RPMI8226 (cell line): ENCODE data around the gene PSMB9.

ENCODE experiments used
- DNase-seq: peaks from one replicate; pipeline ENCODE4 v3.0.0-alpha.2; 2015

The PSMB9 gene

DNA sequence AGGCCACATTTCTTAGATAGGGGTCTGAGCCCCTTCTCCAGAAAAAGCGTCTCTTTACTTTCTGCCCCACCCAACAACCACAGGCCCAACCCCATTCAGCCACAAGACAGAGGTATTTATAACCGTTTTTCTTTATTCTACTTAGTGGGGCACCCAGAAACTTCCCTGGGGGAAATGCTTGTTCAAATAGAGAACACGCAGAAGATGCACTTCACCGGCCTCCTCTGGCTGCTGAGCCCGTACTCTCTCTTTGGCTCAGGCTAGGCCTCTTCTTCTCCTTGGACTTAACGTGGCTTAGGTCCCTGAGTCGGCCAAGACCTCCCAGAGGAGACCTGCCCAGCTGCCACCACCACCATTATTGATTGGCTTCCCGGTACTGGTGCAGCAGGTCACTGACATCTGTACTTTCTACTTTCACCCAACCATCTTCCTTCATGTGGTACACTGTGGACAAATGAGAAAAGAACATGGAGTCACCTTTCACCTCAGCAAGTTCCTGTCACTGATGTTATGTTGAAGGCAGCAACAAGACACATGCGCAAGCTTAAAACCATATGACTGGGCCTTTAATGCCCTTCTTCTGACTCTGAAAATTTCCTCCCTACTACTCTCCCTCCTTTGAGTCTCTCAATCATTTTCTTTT, 13.3 kb upstream of the PSMB9 start:
- DNase-seq, result no peak

DNA sequence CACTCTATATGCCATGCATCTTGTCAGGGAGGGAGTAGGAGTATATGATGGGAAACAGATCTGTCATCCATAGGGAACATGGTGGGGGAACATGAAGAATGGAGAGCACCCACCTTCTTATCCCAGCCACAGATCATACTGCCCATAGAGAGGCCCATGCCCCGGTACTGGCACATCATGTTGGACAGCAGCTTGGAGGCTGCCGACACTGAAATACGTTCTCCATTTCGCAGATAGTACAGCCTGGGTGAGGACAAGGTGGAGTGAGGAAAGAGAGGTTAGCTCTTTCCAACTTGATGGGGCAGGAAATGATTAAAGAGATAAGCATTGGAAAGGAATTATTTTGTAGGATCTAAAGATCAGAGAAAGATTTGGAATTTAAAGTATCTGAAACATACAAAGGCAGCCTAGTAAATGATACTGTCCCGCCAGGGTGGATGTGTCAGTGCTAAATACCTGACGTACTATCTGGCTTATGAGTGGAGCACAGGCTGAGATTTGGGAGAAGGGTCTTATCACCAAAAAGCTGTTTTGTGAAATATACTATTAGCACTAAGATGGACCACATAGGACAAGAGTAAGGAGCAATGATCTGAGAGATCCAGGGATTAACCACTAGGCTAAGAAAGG, 11.9 kb upstream of the PSMB9 start:
- DNase-seq, result no peak

DNA sequence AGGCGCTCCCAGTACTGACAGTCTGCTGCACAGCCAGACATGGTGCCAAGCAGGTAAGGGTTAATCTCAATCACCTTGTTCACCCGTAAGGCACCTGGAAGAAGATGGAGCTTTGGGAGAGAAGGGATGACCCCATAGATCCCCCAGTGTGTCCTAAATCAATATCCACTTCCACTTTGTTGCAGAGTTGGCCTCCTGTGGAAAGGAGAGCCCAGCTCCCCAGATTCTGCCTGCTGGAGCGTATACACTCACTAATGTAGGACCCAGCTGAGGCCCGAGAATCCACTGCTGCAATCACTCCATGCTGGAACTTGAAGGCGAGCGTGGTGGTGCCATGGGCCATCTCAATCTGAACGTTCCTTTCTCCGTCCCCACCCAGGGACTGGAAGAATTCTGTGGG, 11.3 kb upstream of the PSMB9 start:
- DNase-seq, result no peak

- DNase-seq, result peak; percentile 15
Observed at GRCh38 chr6:32843331-32843978, 10.5 kb upstream of the PSMB9 start.

DNA sequence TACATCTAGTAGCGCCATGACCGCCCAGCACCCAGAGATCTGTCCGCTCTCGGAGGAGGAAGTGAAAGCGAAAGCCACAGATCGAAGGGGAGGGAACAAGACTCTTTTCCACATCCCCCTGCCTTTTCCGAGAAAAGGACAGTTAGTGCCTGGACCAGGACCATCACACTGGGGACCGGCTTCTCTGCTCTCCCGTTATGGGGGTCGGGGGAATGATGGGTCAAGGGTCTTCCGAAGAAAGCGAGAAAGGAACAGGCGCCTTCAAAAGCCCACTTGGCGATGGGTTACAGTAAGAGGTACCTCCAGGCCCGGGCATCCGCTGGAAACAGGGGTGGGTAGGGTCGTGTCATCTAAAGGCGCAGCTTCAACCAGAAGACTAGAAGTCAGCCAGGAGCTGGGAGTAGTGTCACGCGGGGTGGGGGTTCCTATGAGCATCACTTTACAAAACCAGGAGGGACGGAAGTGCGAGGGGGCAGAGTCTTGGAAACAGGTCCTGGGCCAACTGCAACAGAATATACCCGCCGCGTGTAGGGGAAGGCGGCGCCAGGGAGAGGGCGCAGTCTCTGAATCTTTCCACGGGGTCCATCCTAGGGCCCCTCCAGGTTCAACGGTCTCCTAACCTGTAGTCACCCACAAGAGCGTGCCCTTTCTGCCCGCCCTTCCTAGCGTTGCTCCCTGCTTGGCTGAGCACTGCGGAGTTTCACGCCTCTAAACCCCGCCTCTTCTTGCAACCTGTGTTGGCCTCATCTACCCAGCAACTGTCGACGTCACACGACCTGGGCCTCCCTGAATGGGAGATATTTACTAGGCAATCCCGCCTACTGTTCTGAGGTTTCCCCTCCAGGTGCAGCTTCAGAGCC, 9.8 kb upstream of the PSMB9 start, which contains the start of gene PSMB8:
Gene PSMB8, minus strand, starts transcription at position 69 of the 860 bp plus-strand sequence. Its CDS starts 51 bp downstream, at position 18.
- DNase-seq, result peak; percentile 98

DNA sequence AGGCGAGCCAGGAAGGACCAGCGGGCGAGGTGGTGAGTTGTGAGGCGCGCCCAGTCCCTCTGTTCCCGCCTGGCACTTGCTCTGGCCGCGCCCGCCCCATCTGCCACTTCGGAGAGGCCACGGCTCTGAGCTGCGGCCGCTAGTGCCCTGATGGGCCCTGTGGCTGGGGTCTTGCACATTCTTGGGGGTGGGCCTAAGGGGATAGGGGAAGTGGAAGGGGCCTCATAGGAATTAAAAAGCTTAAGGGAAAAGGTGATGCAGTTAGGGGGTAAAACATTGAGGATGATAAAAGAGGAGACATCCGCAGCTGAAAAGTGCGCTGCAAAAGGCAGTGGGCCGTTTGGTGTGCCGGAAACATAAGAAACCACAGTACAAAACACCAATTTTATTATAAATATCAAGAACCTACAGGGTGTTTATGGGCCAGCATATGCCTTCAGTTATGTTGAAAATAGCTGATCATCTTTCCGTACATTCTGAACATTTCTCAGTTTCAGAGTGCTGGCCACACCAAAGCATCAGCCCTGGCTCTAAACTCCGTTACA, 9.1 kb upstream of the PSMB9 start:
- DNase-seq, result peak; percentile 6

DNA sequence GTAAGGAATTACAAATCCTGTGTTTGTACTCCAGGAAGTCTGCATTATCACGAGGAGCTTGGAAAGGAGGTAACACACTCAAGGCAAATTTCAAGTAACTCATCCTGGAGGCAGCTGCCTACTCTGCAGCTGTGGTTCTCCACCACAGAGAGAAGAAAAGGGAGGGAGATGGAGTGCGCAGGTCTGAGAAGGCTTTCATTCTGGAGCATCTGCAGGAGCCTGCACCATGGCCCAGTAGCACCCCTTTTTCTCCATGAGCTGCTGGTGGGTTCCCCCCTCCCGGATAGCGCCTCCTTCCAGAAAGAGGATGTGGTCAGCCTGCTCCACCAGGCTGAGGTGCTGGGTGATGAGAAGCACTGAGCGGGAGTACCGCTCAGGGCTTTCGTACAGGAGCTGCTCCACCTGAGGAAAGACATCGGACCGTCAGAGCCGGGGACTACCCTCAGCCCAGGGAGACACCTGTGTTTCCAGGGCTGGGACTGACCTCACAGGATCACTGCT, 8.6 kb upstream of the PSMB9 start:
- DNase-seq, result peak; percentile 52

GRCh38 chr6:32847004-32847403, 7.0 kb upstream of the PSMB9 start:
- DNase-seq, result no peak

DNA sequence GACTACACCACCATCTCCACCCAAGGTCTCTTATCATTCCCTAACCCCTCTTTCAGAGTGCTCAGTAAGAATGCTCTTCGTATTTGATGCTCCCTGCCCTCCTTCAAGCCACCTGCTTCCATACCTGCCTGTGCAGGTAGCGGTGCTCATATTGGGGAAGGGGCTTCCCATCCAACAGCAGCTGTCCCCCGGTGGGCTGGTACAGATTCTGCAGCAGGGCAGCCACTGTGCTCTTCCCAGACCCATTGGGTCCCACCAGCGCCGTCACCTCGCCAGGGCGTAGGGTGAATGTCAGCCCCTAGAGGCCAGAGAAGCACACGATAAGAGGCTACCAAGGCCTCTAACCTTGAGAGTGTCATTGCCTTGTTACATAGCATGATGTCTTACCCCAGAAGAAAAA, 6.2 kb upstream of the PSMB9 start:
- DNase-seq, result no peak

DNA sequence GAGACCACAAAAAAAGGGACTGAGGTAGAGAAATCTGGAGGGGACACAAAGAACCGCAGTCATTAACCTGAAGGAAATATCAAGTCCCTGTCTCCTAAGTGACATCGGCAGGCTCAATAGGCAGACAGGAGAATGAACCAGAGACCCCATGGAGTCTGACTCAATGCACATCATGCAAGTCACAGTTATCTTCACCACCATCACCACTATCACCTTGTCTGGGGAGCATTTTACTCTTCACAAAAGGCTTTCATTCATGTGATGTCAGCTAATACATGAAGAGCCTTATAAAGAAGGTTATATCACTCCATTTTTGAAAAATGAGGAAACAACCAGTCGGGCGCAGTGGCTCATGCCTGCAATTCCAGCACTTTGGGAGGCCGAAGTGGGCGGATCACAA, 4.9 kb upstream of the PSMB9 start:
- DNase-seq, result no peak

DNA sequence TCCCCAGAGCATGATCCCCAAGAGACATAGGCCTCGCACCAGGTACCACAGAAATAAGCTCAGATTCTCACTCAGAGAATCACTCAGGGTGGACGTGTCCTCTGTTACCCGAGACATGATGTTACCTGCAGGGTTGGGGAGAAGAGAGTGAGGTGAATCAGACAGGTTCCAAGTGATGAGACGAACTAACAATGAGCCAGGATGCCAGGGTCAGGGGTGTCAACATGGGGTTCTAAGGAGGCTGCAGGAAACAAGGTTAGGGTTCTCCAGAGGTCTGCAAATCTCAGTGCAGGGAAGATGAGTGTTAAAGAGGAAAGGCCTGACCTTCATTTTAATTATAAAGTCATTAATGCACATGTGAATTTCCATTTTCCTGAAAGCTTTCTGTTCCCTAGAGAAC, 3.0 kb upstream of the PSMB9 start:
- no peak for DNase-seq

DNA sequence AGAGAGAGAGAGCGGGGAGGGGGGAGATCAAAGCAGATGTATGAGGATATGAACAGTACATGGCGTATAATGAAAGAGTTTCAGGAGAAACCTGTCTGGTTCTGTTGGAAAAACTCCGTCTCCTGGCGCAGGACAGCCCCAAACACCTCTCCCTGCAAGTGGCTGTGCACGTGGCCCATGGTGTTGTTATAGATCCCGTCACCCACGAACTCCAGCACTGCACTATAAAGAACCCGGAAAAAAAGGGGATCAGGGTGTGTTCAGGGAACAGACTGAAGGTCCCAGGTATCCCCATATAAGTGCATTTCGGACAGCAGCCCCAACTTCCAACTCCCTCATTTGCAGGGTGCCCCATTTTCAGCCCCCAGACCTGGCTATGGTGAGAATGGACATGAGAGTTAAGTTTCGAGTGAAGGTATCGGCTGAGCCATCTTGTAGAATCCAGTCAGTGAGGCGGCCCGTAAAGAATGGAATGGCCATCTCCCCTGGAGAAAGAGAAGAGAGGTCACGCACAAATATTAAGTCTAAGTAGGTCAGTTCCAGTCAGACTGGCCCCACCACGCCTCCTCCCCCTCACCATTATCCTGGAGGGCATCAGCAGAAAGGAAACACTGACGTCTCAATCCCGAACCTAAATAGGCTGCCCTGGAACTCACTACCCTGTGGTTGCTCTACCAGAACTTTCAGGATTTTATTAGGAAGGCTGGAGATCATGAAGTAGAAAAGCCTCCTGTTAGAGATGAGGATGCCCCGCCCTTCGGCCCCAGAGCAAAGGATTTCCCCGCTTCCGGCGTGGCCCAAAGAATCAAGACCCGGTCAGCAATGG, 1.8 kb upstream of the PSMB9 start:
- DNase-seq, result no peak

GRCh38 chr6:32852844-32853540, 1.0 kb upstream of the PSMB9 start:
- DNase-seq, result peak; percentile 55

DNA sequence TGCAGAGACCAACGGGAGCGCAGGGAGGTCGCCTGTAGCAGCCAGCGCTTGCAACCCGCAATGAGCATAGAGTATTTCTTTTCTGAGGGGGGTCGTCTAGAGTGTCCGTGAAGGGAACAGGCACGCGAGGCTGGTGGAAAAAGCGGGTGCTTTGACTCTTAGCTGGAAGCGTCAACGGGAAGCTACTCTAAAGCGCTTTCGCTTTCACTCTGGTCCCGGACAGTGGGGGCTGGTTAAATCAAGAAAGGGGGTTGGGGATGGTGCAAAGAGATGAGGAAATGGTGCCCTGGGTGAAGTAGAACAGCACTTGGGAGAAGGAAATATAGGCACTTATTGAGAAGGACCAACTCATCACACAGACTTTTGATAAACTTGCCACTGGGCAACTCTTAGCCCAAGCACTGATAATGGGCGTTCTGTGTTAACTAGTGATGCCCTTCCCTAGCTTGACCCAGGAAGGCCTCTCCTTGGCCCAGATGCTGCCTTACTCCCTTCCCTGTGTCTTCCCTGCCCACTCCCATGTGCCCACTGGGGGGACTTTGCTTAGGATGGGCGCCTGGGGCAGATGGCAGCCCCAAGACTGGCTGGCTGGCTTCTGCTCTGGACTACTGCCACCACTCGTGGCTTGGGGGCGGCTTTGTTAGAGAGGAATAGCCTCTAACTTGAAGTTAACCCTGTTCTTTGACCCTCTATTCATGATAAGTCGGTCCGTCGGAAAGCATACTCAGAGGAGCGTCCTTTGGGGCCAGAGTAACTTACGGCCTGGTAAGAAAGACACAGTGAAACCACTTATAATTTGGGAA, 585 bp downstream of the PSMB9 start:
- peak; percentile 72 for DNase-seq

DNA sequence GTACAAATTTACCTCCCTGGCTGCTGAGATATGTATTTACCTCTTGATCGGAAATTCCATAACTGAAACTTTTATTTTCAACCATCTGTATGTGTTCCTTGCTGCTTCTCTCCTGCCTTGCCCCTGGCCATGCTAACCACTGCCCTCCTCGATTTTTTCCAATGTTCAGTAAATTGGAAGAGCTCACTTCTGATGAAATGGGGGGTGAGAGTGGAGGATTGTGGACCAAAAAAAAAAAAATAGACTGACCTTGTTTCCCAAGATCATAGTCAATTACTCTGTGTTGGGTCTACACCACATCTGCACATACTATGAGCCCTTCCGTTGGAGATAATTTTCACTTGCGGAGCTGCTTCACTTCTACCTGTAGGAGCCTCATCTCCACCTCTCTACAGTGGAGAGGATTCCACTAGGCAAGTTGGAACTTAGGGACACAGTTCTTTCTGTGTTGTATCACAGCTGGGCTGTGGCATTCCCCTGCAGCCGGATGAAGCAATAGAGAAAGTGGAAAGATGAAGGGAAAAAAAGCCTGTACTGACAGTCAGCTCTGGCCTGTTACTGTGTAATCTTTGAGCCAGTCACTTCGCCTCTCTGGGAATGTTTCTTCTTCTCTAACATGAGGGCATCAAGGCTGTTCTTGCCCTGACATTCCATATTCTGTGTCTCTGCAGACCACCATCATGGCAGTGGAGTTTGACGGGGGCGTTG, 1.6 kb downstream of the PSMB9 start:
- no peak for DNase-seq

- DNase-seq, result no peak
Observed at GRCh38 chr6:32857156-32857891, 3.3 kb downstream of the PSMB9 start.

DNA sequence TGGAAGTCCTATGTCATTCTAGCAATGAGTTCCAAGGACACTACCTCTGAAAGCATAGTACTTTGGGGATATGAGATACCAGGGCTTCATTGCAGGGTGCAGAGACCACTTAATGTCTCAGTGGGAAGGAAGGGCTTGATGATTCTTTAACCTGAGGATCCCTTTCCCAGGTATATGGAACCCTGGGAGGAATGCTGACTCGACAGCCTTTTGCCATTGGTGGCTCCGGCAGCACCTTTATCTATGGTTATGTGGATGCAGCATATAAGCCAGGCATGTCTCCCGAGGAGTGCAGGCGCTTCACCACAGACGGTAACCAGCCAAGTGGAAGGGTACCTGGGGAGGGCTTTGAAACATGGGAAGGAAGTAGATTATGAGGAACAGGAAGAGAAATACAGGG, 4.2 kb downstream of the PSMB9 start:
- no peak for DNase-seq

- DNase-seq, result no peak
Observed at GRCh38 chr6:32860674-32861073, 6.7 kb downstream of the PSMB9 start.

DNA sequence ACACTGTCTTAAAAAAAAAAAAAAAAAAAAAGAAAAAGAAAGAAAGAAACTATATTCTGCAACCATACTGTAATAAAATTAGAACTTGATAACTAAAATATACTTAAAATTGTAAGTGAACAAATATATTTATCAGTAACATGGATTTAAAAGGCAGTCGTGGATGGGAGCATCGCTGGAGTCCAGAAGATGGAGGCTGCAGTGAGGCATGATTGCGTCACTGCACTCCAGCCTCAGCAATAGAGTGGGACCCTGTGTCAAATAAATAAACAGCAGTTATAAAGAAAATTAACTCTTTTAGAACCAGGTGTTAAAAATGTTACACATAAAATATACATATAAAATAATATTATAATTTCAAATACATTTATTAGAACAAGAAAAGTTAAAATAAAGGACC, 8.7 kb downstream of the PSMB9 start:
- DNase-seq, result no peak
